HG03135 (cell line): ENCODE results near the gene RAPGEF2.
"Not testable (repeated sequence)": the region's sequence is repeated elsewhere in the genome, so short reads cannot be mapped to it uniquely, and the experiment has no call there.

Experiments used
- ATAC-seq: cut with Tn5 transposase; IDR thresholded peaks from one replicate; pipeline ENCODE4 v1.9.1; 2021; ENCODE audit warnings: mild to moderate bottlenecking, moderate library complexity; ENCODE audit not compliant: unreplicated experiment

RAPGEF2 gene

GRCh38 chr4:159235779-159236368, 133.0 kb downstream of the RAPGEF2 start:
- no peak for ATAC-seq

GRCh38 chr4:159237975-159238374, 135.1 kb downstream of the RAPGEF2 start:
- ATAC-seq = no peak

GRCh38 chr4:159238631-159239030, 135.8 kb downstream of the RAPGEF2 start:
- ATAC-seq = no peak

- ATAC-seq = no peak
These were observed 136.8 kb downstream of the RAPGEF2 start for GRCh38 chr4:159239629-159240028.

GRCh38 chr4:159240046-159240445, 137.2 kb downstream of the RAPGEF2 start:
- ATAC-seq = no peak

GRCh38 chr4:159240687-159241086, 137.8 kb downstream of the RAPGEF2 start:
- ATAC-seq = no peak

GRCh38 chr4:159242427-159242826, 139.5 kb downstream of the RAPGEF2 start:
- ATAC-seq = no peak

- no peak for ATAC-seq
These were observed 145.7 kb downstream of the RAPGEF2 start for GRCh38 chr4:159248384-159249178.

- ATAC-seq = no peak
These were observed 148.0 kb downstream of the RAPGEF2 start for GRCh38 chr4:159250751-159251325.

- not testable (repeated sequence) for ATAC-seq
These were observed 148.7 kb downstream of the RAPGEF2 start for GRCh38 chr4:159251580-159251979.

- no peak for ATAC-seq
These were observed 149.6 kb downstream of the RAPGEF2 start for GRCh38 chr4:159252491-159252890.

- ATAC-seq = no peak
These were observed 153.2 kb downstream of the RAPGEF2 start for GRCh38 chr4:159256037-159256436.

GRCh38 chr4:159258889-159259560, 156.1 kb downstream of the RAPGEF2 start:
- no peak for ATAC-seq

- ATAC-seq = no peak
These were observed 161.2 kb downstream of the RAPGEF2 start for GRCh38 chr4:159264057-159264456.

- no peak for ATAC-seq
These were observed 164.3 kb downstream of the RAPGEF2 start for GRCh38 chr4:159266981-159267868.

- no peak for ATAC-seq
These were observed 165.0 kb downstream of the RAPGEF2 start for GRCh38 chr4:159267869-159268285.

- no peak for ATAC-seq
These were observed 165.7 kb downstream of the RAPGEF2 start for GRCh38 chr4:159268607-159269006.

GRCh38 chr4:159269116-159269515, 166.2 kb downstream of the RAPGEF2 start:
- no peak for ATAC-seq

- no peak for ATAC-seq
These were observed 167.1 kb downstream of the RAPGEF2 start for GRCh38 chr4:159269956-159270355.

- no peak for ATAC-seq
These were observed 169.0 kb downstream of the RAPGEF2 start for GRCh38 chr4:159271856-159272255.
